ENCODE measurements around the gene FST.

FST gene

GRCh38 chr5:53480416-53481158 is at the start of gene FST:
TSS of gene FST (plus strand) at chr5:53480629. CDS start at chr5:53480792, 163 bp downstream.
- no peak for DNase-seq

- DNase-seq, result no peak
Observed at GRCh38 chr5:53431665-53432064, 48.8 kb upstream of the FST start.

- no peak for DNase-seq
Observed at GRCh38 chr5:53433026-53433425, 47.4 kb upstream of the FST start.

- DNase-seq, result no peak
Observed at GRCh38 chr5:53434541-53434940, 45.9 kb upstream of the FST start.

- no peak for DNase-seq
Observed at GRCh38 chr5:53436480-53437191, 43.8 kb upstream of the FST start.

- no peak for DNase-seq
Observed at GRCh38 chr5:53438079-53438478, 42.4 kb upstream of the FST start.

GRCh38 chr5:53438486-53439472 is 41.6 kb upstream of the FST start:
- DNase-seq, result no peak

- DNase-seq, result no peak
Observed at GRCh38 chr5:53442961-53443360, 37.5 kb upstream of the FST start.

GRCh38 chr5:53445569-53445968 is 34.9 kb upstream of the FST start:
- DNase-seq, result no peak

- no peak for DNase-seq
Observed at GRCh38 chr5:53446908-53447307, 33.5 kb upstream of the FST start.

GRCh38 chr5:53448851-53449250 is 31.6 kb upstream of the FST start:
- no peak for DNase-seq

- DNase-seq, result no peak
Observed at GRCh38 chr5:53453898-53454718, 26.3 kb upstream of the FST start.

- DNase-seq, result no peak
Observed at GRCh38 chr5:53454719-53455000, 25.8 kb upstream of the FST start.

GRCh38 chr5:53456366-53456765 is 24.1 kb upstream of the FST start:
- DNase-seq, result no peak

- DNase-seq, result no peak
Observed at GRCh38 chr5:53463909-53464621, 16.4 kb upstream of the FST start.

- peak; percentile 5 for DNase-seq
Observed at GRCh38 chr5:53464722-53465121, 15.7 kb upstream of the FST start.

- no peak for DNase-seq
Observed at GRCh38 chr5:53469946-53470687, 10.3 kb upstream of the FST start.

- DNase-seq, result no peak
Observed at GRCh38 chr5:53472279-53472678, 8.2 kb upstream of the FST start.

- DNase-seq, result no peak
Observed at GRCh38 chr5:53472720-53473510, 7.5 kb upstream of the FST start.

- no peak for DNase-seq
Observed at GRCh38 chr5:53473633-53474032, 6.8 kb upstream of the FST start.

All from GF-D8 (cell line).